Measurements from ENCODE around the gene SPATA9.

SPATA9 gene

GRCh38 chr5:95615164-95615467, 67.7 kb downstream of the SPATA9 start:
- Histone ChIP-seq H3K4me2 (no peak overlapping the region), H3K36me3 (ENCODE audit: insufficient read depth) (no peaks in the 10 kb centered on the region), H2AFZ (ENCODE audit: low read depth) (no peak overlapping the region), H4K20me1 (ENCODE audit: insufficient read depth) (no peaks in the 10 kb centered on the region), H3K27me3 (ENCODE audit: insufficient read depth, low read depth) (no peaks in the 10 kb centered on the region), H3K4me3 (IDR thresholded peaks at IDR 0.05; ENCODE audit: insufficient read depth, low read depth, low read length) (no peak overlapping the region), H3K27ac (no peak overlapping the region), H3K9ac (no peak overlapping the region), H3K4me1 (ENCODE audit: low read depth, poor library complexity, severe bottlenecking) (peaks cover 18% of the 10 kb centered on the region), H3K79me2 (ENCODE audit: insufficient read depth, low read depth) (no peaks in the 10 kb centered on the region)
- no peak for TF ChIP-seq CTCF (conservative IDR thresholded peaks at IDR 0.05; ENCODE audit: low read depth, low read length)

- no peaks in the 10 kb centered on the region for H3K79me2 ChIP-seq (ENCODE audit: insufficient read depth, low read depth)
- no peak for TF ChIP-seq CTCF (conservative IDR thresholded peaks at IDR 0.05; ENCODE audit: low read depth, low read length)
- H2AFZ ChIP-seq (ENCODE audit: low read depth), result no peak overlapping the region
- H3K4me3 ChIP-seq (IDR thresholded peaks at IDR 0.05; ENCODE audit: insufficient read depth, low read depth, low read length), result no peak overlapping the region
- H3K9ac ChIP-seq, result no peak overlapping the region
- H4K20me1 ChIP-seq (ENCODE audit: insufficient read depth), result no peaks in the 10 kb centered on the region
- peaks cover 8% of the 10 kb centered on the region for H3K4me1 ChIP-seq (ENCODE audit: low read depth, poor library complexity, severe bottlenecking)
- no peaks in the 10 kb centered on the region for H3K27me3 ChIP-seq (ENCODE audit: insufficient read depth, low read depth)
- no peak overlapping the region for H3K27ac ChIP-seq
- H3K4me2 ChIP-seq, result no peak overlapping the region
- H3K36me3 ChIP-seq (ENCODE audit: insufficient read depth), result no peaks in the 10 kb centered on the region
Observed at GRCh38 chr5:95613514-95613913, 69.3 kb downstream of the SPATA9 start.

GRCh38 chr5:95611396-95611795, 71.4 kb downstream of the SPATA9 start:
- Histone ChIP-seq H2AFZ (ENCODE audit: low read depth) (no peak overlapping the region), H3K4me3 (IDR thresholded peaks at IDR 0.05; ENCODE audit: insufficient read depth, low read depth, low read length) (no peak overlapping the region), H3K36me3 (ENCODE audit: insufficient read depth) (no peaks in the 10 kb centered on the region), H3K27ac (no peak overlapping the region), H4K20me1 (ENCODE audit: insufficient read depth) (no peaks in the 10 kb centered on the region), H3K79me2 (ENCODE audit: insufficient read depth, low read depth) (no peaks in the 10 kb centered on the region), H3K4me2 (no peak overlapping the region), H3K9ac (no peak overlapping the region), H3K27me3 (ENCODE audit: insufficient read depth, low read depth) (no peaks in the 10 kb centered on the region), H3K4me1 (ENCODE audit: low read depth, poor library complexity, severe bottlenecking) (peaks cover 8% of the 10 kb centered on the region)
- TF ChIP-seq CTCF (conservative IDR thresholded peaks at IDR 0.05; ENCODE audit: low read depth, low read length), result no peak

- TF ChIP-seq CTCF (conservative IDR thresholded peaks at IDR 0.05; ENCODE audit: low read depth, low read length), result no peak
- no peak overlapping the region for H3K27ac ChIP-seq
- no peak overlapping the region for H3K4me3 ChIP-seq (IDR thresholded peaks at IDR 0.05; ENCODE audit: insufficient read depth, low read depth, low read length)
- no peaks in the 10 kb centered on the region for H3K79me2 ChIP-seq (ENCODE audit: insufficient read depth, low read depth)
- H2AFZ ChIP-seq (ENCODE audit: low read depth), result no peak overlapping the region
- no peaks in the 10 kb centered on the region for H4K20me1 ChIP-seq (ENCODE audit: insufficient read depth)
- no peak overlapping the region for H3K4me2 ChIP-seq
- peaks cover 8% of the 10 kb centered on the region for H3K4me1 ChIP-seq (ENCODE audit: low read depth, poor library complexity, severe bottlenecking)
- H3K9ac ChIP-seq, result no peak overlapping the region
- no peaks in the 10 kb centered on the region for H3K27me3 ChIP-seq (ENCODE audit: insufficient read depth, low read depth)
- H3K36me3 ChIP-seq (ENCODE audit: insufficient read depth), result no peaks in the 10 kb centered on the region
Observed at GRCh38 chr5:95610546-95610945, 72.2 kb downstream of the SPATA9 start.

GRCh38 chr5:95609711-95610110, 73.1 kb downstream of the SPATA9 start:
- no peaks in the 10 kb centered on the region for H3K79me2 ChIP-seq (ENCODE audit: insufficient read depth, low read depth)
- H3K4me3 ChIP-seq (IDR thresholded peaks at IDR 0.05; ENCODE audit: insufficient read depth, low read depth, low read length), result no peak overlapping the region
- H3K27me3 ChIP-seq (ENCODE audit: insufficient read depth, low read depth), result no peaks in the 10 kb centered on the region
- peaks cover under 1% of the 10 kb centered on the region for H3K4me1 ChIP-seq (ENCODE audit: low read depth, poor library complexity, severe bottlenecking)
- H3K9ac ChIP-seq, result no peak overlapping the region
- no peak overlapping the region for H2AFZ ChIP-seq (ENCODE audit: low read depth)
- TF ChIP-seq CTCF (conservative IDR thresholded peaks at IDR 0.05; ENCODE audit: low read depth, low read length), result no peak
- no peaks in the 10 kb centered on the region for H3K36me3 ChIP-seq (ENCODE audit: insufficient read depth)
- H3K4me2 ChIP-seq, result no peak overlapping the region
- no peaks in the 10 kb centered on the region for H4K20me1 ChIP-seq (ENCODE audit: insufficient read depth)
- no peak overlapping the region for H3K27ac ChIP-seq

All from KMS-11 (cell line).